Endothelial cell (in vitro differentiated cells): ENCODE results near the gene PIK3CA. TPM values are rescaled to one million over a fixed set of nuclear protein-coding genes. Genes with fewer than 3 reads are reported as not detected.

ENCODE experiments used
- DNase-seq: peaks from one replicate; pipeline ENCODE4 v3.0.0; 2021; ENCODE audit warnings: low spot score
- H3K27ac Mint-ChIP-seq: one replicate; pipeline ENCODE4 v1.8.0; 2021; ENCODE audit warnings: mixed read lengths, inconsistent platforms; ENCODE audit not compliant: unreplicated experiment
- H3K27me3 Mint-ChIP-seq: one replicate; pipeline ENCODE4 v1.8.0; 2021; ENCODE audit warnings: mild to moderate bottlenecking, moderate library complexity, mixed read lengths, inconsistent platforms; ENCODE audit not compliant: unreplicated experiment
- H3K36me3 Mint-ChIP-seq: one replicate; pipeline ENCODE4 v1.8.0; 2021; ENCODE audit warnings: mild to moderate bottlenecking, low read depth, mixed read lengths, inconsistent platforms; ENCODE audit not compliant: unreplicated experiment
- H3K4me1 Mint-ChIP-seq: one replicate; pipeline ENCODE4 v1.8.0; 2021; ENCODE audit warnings: mild to moderate bottlenecking, mixed read lengths, inconsistent platforms; ENCODE audit not compliant: unreplicated experiment
- H3K4me3 Mint-ChIP-seq: one replicate; pipeline ENCODE4 v1.8.0; 2021; ENCODE audit warnings: mild to moderate bottlenecking, mixed read lengths, inconsistent platforms; ENCODE audit not compliant: unreplicated experiment
- H3K9me3 Mint-ChIP-seq: one replicate; pipeline ENCODE4 v1.8.0; 2021; ENCODE audit warnings: mixed read lengths, inconsistent platforms; ENCODE audit not compliant: unreplicated experiment
- long read RNA-seq: library from polyadenylated mRNA; unstranded; transcript quantifications from one replicate; pipeline ENCODE4 v2.0.0, GENCODE V29; 2020; ENCODE audit not compliant: unreplicated experiment
- total RNA-seq: library from RNA; stranded (reverse); fragmentation: NEBNext Ultra II Directional; extraction: Animal tissue kit (Norgen Biotek cat#: 25700); gene quantifications from one replicate; pipeline ENCODE4 v1.2.1, GENCODE V29; 2021; ENCODE audit not compliant: unreplicated experiment
- TF ChIP-seq, protein P1 (sequence below): fragments of 200-600 bp; sonication (generic); IDR thresholded peaks from one replicate; pipeline ENCODE4 v1.5.0; 2021; ENCODE audit warnings: antibody characterized with exemption; ENCODE audit not compliant: unreplicated experiment

The PIK3CA gene
- total RNA-seq = 26.7 TPM
- long read RNA-seq, partial matches to known transcripts = 1 of 1 reads
- long read RNA-seq, other reads (novel, unspliced or antisense) = 0 of 1 reads

DNA sequence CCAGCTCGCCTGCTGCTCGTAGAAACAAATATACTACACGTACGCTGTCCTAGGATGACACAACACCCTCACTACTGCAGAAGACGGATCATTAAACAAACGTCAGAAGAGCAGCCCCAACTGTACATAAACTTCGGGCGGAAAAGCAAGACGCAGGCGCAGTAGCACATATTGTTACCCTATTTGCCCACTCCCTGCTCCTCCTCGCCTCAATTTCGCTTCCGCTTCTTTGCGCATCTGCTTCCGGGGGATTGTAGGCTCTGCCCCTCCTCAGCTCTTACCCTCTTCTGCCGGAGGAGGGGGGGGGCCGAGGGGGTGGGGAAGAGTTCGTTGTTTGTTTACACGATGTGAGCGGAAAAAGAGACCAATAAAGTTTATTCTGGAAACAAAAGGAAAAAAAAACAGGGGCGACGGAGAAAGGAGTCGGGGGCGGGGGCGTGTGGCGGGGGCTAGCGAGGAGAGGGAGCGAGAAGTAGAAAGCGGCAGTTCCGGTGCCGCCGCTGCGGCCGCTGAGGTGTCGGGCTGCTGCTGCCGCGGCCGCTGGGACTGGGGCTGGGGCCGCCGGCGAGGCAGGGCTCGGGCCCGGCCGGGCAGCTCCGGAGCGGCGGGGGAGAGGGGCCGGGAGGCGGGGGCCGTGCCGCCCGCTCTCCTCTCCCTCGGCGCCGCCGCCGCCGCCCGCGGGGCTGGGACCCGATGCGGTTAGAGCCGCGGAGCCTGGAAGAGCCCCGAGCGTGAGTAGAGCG, at the start of gene PIK3CA:
Gene PIK3CA (plus strand): TSS at position 485 of the 743 bp plus-strand sequence. CDS start 50,469 bp downstream, outside the sequence.
- H3K4me1 Mint-ChIP-seq = peaks cover 34% of the 10 kb centered on the region
- peaks cover 4% of the 10 kb centered on the region for H3K36me3 Mint-ChIP-seq
- DNase-seq = peak; percentile 87
- TF ChIP-seq, protein P1, sequence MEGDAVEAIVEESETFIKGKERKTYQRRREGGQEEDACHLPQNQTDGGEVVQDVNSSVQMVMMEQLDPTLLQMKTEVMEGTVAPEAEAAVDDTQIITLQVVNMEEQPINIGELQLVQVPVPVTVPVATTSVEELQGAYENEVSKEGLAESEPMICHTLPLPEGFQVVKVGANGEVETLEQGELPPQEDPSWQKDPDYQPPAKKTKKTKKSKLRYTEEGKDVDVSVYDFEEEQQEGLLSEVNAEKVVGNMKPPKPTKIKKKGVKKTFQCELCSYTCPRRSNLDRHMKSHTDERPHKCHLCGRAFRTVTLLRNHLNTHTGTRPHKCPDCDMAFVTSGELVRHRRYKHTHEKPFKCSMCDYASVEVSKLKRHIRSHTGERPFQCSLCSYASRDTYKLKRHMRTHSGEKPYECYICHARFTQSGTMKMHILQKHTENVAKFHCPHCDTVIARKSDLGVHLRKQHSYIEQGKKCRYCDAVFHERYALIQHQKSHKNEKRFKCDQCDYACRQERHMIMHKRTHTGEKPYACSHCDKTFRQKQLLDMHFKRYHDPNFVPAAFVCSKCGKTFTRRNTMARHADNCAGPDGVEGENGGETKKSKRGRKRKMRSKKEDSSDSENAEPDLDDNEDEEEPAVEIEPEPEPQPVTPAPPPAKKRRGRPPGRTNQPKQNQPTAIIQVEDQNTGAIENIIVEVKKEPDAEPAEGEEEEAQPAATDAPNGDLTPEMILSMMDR = no peak
- peaks cover 16% of the 10 kb centered on the region for H3K27me3 Mint-ChIP-seq
- peak within 1 kb of the TSS; percentile 93 for H3K27ac Mint-ChIP-seq
- H3K9me3 Mint-ChIP-seq = no peaks in the 10 kb centered on the region
- H3K4me3 Mint-ChIP-seq = peak within 1 kb of the TSS; percentile 98

- Mint-ChIP-seq H3K9me3 (no peaks in the 10 kb centered on the region), H3K36me3 (no peaks in the 10 kb centered on the region), H3K27me3 (peaks cover 1% of the 10 kb centered on the region), H3K4me3 (no peak overlapping the region), H3K4me1 (no peaks in the 10 kb centered on the region), H3K27ac (no peak overlapping the region)
- TF ChIP-seq, protein P1 = no peak
- no peak for DNase-seq
Observed at GRCh38 chr3:179098388-179099077, 49.6 kb upstream of the PIK3CA start.

DNA sequence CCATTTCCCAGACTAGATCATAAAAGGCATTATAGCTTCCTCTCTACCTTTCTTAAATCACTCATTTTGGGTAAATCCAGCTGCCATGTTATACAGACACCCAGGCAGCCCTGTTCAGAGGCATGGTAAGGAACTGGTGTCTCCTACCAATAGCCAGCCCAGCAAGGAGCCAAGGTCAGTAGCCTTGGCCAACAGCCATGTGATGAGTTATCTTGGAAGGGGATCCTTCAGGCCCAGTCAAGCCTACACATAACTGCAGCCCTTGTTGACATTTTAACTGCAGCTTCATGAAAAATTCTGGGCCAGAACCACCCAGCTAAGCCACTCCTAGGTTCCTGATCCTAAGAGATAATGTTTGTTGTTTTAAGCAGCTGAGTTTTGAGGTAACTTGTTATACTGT, 47.5 kb upstream of the PIK3CA start:
- H3K4me1 Mint-ChIP-seq = no peaks in the 10 kb centered on the region
- TF ChIP-seq, protein P1 = no peak
- no peak overlapping the region for H3K27ac Mint-ChIP-seq
- H3K36me3 Mint-ChIP-seq = no peaks in the 10 kb centered on the region
- no peaks in the 10 kb centered on the region for H3K9me3 Mint-ChIP-seq
- no peak for DNase-seq
- H3K4me3 Mint-ChIP-seq = no peak overlapping the region
- H3K27me3 Mint-ChIP-seq = peaks cover 1% of the 10 kb centered on the region

DNA sequence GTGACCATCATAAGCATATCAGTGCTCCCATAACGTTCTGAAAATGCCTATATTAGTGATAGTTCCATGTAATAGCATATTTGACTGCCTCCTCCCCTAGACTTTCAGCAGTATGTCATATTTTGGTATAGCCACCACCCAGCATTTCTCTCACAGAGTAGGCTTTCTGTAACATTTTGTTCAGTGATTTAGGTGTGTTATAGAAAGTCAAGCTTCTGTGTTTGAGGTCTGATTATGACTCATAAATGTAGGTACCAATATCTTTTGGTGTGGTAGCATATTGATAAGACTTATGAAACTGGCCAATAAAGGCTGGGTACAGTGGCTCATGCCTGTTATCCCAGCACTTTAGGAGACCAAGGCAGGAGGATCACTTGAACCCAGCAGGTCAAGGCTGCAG, 42.3 kb upstream of the PIK3CA start:
- no peaks in the 10 kb centered on the region for H3K4me1 Mint-ChIP-seq
- H3K36me3 Mint-ChIP-seq = no peaks in the 10 kb centered on the region
- H3K4me3 Mint-ChIP-seq = no peak overlapping the region
- H3K27ac Mint-ChIP-seq = no peak overlapping the region
- no peak for DNase-seq
- H3K27me3 Mint-ChIP-seq = no peaks in the 10 kb centered on the region
- no peaks in the 10 kb centered on the region for H3K9me3 Mint-ChIP-seq
- TF ChIP-seq, protein P1 = no peak

DNA sequence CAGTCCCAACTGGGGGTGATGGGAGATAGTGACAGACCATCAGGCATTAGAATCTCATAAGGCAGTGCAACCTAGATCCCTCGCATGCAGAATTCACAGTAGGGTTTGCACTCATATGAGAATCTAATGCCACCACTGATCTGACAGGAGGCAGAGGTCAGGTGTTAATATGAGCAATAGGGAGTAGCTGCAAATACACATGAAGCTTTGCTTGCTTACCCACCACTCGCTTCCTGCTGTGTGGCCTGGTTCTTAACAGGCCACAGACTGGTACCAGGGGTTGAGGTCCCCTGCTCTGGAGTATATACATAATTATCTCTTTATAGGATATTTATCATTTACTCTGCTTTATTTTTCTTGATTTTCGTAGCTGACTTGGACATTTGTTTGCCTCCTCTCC, 40.5 kb upstream of the PIK3CA start:
- H3K4me3 Mint-ChIP-seq = no peak overlapping the region
- H3K9me3 Mint-ChIP-seq = no peaks in the 10 kb centered on the region
- no peak overlapping the region for H3K27ac Mint-ChIP-seq
- no peaks in the 10 kb centered on the region for H3K27me3 Mint-ChIP-seq
- no peaks in the 10 kb centered on the region for H3K36me3 Mint-ChIP-seq
- DNase-seq = no peak
- TF ChIP-seq, protein P1 = no peak
- H3K4me1 Mint-ChIP-seq = no peaks in the 10 kb centered on the region
